Esophagus muscularis mucosa (tissue), 3 donors: ENCODE results near the gene SLC39A10.

ENCODE experiments used
- CTCF ChIP-seq, 3 experiments: fragments of 200-600 bp in 2 of 3; fragments of 450-650 bp in 1 of 3; sonication (generic) in 2 of 3; IDR thresholded peaks; one replicate each; pipeline ENCODE4 v1.5.1; 2017 to 2019; ENCODE audit warnings: antibody characterized with exemption in 3 of 3, mild to moderate bottlenecking in 2 of 3, moderate library complexity in 1 of 3
- POLR2A ChIP-seq: fragments of 450-650 bp; IDR thresholded peaks from one replicate; pipeline ENCODE4 v1.6.1; 2017; ENCODE audit warnings: antibody characterized with exemption, moderate library complexity, mild to moderate bottlenecking, low read depth
- POLR2AphosphoS5 ChIP-seq, 2 donors: sonication (generic); formaldehyde crosslinking; IDR thresholded peaks; one replicate each; pipeline ENCODE4 v1.6.1; 2017; ENCODE audit warnings: antibody characterized with exemption in 2 of 2

- no peak for TF ChIP-seq POLR2A
- no peak for TF ChIP-seq CTCF (IDR thresholded peaks at IDR 0.05)
- TF ChIP-seq POLR2AphosphoS5 (IDR thresholded peaks at IDR 0.05): no peak
Measured at GRCh38 chr2:195758846-195759245, 101.8 kb downstream of the SLC39A10 start.
